ENCODE data around the gene PCBP2. TPM values are rescaled to one million over a fixed set of nuclear protein-coding genes. Genes with fewer than 3 reads are reported as not detected.

PCBP2 gene
- total and polyA plus RNA-seq, 10 of the 15 experiments (the other 5 are each of a cell fraction or from before 2014, with no cell fraction given) = 109 to 803 (median 327) TPM

DNA sequence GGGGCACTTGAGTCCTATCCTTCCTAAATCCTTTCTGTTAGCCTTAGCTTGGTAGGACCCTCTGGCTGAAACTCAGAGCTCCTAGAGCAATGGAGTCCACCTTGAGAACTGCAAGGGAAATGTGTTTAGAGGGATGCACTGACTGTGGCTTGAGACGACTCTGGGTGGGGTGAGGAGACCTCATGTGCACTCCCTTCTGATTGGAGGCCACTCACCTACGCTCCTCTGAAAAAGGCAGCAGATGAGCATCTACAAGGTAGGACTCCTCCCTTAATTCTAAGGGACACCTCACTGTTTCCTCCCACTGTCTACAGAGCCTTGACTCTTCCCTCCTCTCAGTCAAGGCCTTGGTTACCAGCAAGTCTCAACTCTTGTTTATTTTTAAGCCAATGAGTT is 46.3 kb downstream of the PCBP2 start:
- no peak for ATAC-seq
- no TSS peak for BruUV-seq (replicated peaks)
- CTCF ChIA-PET = interaction anchor here (0.8 to 1.7 kb wide), 3 partner anchors 11 to 146 kb away, joined by 3 to 5 read pairs (median 3); no protein-coding TSS in a partner anchor
- H2AFZ ChIP-seq (ENCODE audit: control insufficient read depth, low read depth, low read length) = no peak overlapping the region
- in situ Hi-C loops (cut with MboI) = no loop called here
- no peaks in the 10 kb centered on the region for H3K9me3 ChIP-seq (replicated peaks; ENCODE audit: control insufficient read depth, insufficient read depth, low read length)
- no peak for DNase-seq (ENCODE audit: low read depth, low spot score)
- no peak for FAIRE-seq
- no peaks in the 10 kb centered on the region for H4K20me1 ChIP-seq (ENCODE audit: control insufficient read depth, insufficient read depth)
- intact Hi-C loops (cut with micrococcal nuclease; ENCODE audit: unreplicated experiment) = no loop called here
- WGBS (ENCODE audit: insufficient coverage, insufficient replicate concordance, low lambda C conversion rate, missing lambda C conversion rate) = 72% methylated on average over 2 of the region's 2 CpGs
- peak overlapping the region; percentile 89; the same call in 1 of the 2 replicates for H3K4me2 ChIP-seq (ENCODE audit: control insufficient read depth, insufficient read depth)
- RAD21 ChIA-PET (ENCODE audit: unreplicated experiment) = no interaction called here
- H3K4me3 ChIP-seq = no peak overlapping the region
- H3K9ac ChIP-seq (ENCODE audit: control insufficient read depth, insufficient read depth, low read length) = no peak overlapping the region
- H3K36me3 ChIP-seq (ENCODE audit: control insufficient read depth in 2 of 2, insufficient read depth in 2 of 2, low read length in 1 of 2) = no peaks in the 10 kb centered on the region
- H3K27me3 ChIP-seq (replicated peaks in 1 of 2; ENCODE audit: control insufficient read depth in 2 of 2, insufficient read depth in 2 of 2, low read length in 1 of 2) = no peaks in the 10 kb centered on the region
- H3K27ac ChIP-seq (ENCODE audit: control insufficient read depth, insufficient read depth) = no peak overlapping the region
- POLR2A ChIA-PET = interaction anchor here (0.6 to 1.0 kb wide), 7 partner anchors 23 to 270 kb away, joined by 3 to 7 read pairs (median 3); partner anchors contain the start of gene PRR13
- SMC1A ChIA-PET (ENCODE audit: uncharacterized antibody, unreplicated experiment) = interaction anchor here (1.3 to 2.6 kb wide), 3 partner anchors 11 to 177 kb away, joined by 3 to 11 read pairs (median 5); partner anchors contain the start of gene AAAS
- peaks cover 23% of the 10 kb centered on the region for H3K4me1 ChIP-seq (ENCODE audit: control insufficient read depth, insufficient read depth, low read length)
- H3K79me2 ChIP-seq (ENCODE audit: control insufficient read depth, insufficient read depth, low read length) = peaks cover 11% of the 10 kb centered on the region
- TF ChIP-seq ZBED1 (IDR thresholded peaks at IDR 0.05; ENCODE audit: borderline replicate concordance) (no peak), CBFB (IDR thresholded peaks at IDR 0.05; ENCODE audit: low read depth) (no peak), POLR2AphosphoS2 (IDR thresholded peaks at IDR 0.05; ENCODE audit: low read depth, low read length) (no peak), EGR1 (IDR thresholded peaks at IDR 0.05; ENCODE audit: borderline replicate concordance in 1 of 2, low read depth in 2 of 2, low read length in 2 of 2) (no peak), HDAC6 (IDR thresholded peaks at IDR 0.05; ENCODE audit: unreplicated experiment) (no peak), POLR2AphosphoS5 (IDR thresholded peaks at IDR 0.05; ENCODE audit: low read length) (no peak), IKZF2 (IDR thresholded peaks at IDR 0.05) (no peak), BRCA1 (IDR thresholded peaks at IDR 0.05; ENCODE audit: low read depth, low read length) (no peak), MYB (IDR thresholded peaks at IDR 0.05; ENCODE audit: borderline replicate concordance, low read depth, low read length) (no peak), SIX5 (IDR thresholded peaks at IDR 0.05; ENCODE audit: low read depth, low read length, severe bottlenecking) (no peak), CBX5 (IDR thresholded peaks at IDR 0.05; ENCODE audit: low read depth) (no peak)
- TF ChIP-seq, protein P1, sequence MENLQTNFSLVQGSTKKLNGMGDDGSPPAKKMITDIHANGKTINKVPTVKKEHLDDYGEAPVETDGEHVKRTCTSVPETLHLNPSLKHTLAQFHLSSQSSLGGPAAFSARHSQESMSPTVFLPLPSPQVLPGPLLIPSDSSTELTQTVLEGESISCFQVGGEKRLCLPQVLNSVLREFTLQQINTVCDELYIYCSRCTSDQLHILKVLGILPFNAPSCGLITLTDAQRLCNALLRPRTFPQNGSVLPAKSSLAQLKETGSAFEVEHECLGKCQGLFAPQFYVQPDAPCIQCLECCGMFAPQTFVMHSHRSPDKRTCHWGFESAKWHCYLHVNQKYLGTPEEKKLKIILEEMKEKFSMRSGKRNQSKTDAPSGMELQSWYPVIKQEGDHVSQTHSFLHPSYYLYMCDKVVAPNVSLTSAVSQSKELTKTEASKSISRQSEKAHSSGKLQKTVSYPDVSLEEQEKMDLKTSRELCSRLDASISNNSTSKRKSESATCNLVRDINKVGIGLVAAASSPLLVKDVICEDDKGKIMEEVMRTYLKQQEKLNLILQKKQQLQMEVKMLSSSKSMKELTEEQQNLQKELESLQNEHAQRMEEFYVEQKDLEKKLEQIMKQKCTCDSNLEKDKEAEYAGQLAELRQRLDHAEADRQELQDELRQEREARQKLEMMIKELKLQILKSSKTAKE (IDR thresholded peaks at IDR 0.05; ENCODE audit: low read depth, poor library complexity, severe bottlenecking) = no peak
- TF ChIP-seq, protein P2, sequence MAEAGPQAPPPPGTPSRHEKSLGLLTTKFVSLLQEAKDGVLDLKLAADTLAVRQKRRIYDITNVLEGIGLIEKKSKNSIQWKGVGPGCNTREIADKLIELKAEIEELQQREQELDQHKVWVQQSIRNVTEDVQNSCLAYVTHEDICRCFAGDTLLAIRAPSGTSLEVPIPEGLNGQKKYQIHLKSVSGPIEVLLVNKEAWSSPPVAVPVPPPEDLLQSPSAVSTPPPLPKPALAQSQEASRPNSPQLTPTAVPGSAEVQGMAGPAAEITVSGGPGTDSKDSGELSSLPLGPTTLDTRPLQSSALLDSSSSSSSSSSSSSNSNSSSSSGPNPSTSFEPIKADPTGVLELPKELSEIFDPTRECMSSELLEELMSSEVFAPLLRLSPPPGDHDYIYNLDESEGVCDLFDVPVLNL (IDR thresholded peaks at IDR 0.05; ENCODE audit: low read depth, low read length) = no peak
- TF ChIP-seq, protein P3, sequence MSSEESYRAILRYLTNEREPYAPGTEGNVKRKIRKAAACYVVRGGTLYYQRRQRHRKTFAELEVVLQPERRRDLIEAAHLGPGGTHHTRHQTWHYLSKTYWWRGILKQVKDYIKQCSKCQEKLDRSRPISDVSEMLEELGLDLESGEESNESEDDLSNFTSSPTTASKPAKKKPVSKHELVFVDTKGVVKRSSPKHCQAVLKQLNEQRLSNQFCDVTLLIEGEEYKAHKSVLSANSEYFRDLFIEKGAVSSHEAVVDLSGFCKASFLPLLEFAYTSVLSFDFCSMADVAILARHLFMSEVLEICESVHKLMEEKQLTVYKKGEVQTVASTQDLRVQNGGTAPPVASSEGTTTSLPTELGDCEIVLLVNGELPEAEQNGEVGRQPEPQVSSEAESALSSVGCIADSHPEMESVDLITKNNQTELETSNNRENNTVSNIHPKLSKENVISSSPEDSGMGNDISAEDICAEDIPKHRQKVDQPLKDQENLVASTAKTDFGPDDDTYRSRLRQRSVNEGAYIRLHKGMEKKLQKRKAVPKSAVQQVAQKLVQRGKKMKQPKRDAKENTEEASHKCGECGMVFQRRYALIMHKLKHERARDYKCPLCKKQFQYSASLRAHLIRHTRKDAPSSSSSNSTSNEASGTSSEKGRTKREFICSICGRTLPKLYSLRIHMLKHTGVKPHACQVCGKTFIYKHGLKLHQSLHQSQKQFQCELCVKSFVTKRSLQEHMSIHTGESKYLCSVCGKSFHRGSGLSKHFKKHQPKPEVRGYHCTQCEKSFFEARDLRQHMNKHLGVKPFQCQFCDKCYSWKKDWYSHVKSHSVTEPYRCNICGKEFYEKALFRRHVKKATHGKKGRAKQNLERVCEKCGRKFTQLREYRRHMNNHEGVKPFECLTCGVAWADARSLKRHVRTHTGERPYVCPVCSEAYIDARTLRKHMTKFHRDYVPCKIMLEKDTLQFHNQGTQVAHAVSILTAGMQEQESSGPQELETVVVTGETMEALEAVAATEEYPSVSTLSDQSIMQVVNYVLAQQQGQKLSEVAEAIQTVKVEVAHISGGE (CRISPR knock-in tag; IDR thresholded peaks at IDR 0.05) = no peak
- TF ChIP-seq, protein P4, sequence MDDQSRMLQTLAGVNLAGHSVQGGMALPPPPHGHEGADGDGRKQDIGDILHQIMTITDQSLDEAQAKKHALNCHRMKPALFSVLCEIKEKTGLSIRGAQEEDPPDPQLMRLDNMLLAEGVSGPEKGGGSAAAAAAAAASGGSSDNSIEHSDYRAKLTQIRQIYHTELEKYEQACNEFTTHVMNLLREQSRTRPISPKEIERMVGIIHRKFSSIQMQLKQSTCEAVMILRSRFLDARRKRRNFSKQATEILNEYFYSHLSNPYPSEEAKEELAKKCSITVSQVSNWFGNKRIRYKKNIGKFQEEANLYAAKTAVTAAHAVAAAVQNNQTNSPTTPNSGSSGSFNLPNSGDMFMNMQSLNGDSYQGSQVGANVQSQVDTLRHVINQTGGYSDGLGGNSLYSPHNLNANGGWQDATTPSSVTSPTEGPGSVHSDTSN (IDR thresholded peaks at IDR 0.05; ENCODE audit: insufficient replicate concordance, low read depth, low read length) = no peak

Measured in GM12878 (cell line).